Gastrocnemius medialis (tissue), 4 donors: ENCODE data around the gene FAM193B. TPM values are rescaled to one million over a fixed set of nuclear protein-coding genes. Genes with fewer than 3 reads are reported as not detected.
A peak's percentile ranks its signal among the peaks of the same experiment; 100 is the strongest.

ENCODE experiments used
- ATAC-seq, 2 donors: fragments of 150-250 bp; one replicate each; pipeline ENCODE4 v1.9.1; 2016
- DNase-seq, 2 donors: peaks; one replicate each; pipeline ENCODE4 v3.0.0-alpha.2; 2019
- H3K27ac ChIP-seq, 4 donors: fragments of 200-600 bp; sonication (generic); 1 replicate in 1 of 4; 2 replicates in 3 of 4; pipeline ENCODE4 v1.5.1; 2016 to 2018; ENCODE audit warnings: mild to moderate bottlenecking in 2 of 4, moderate library complexity in 1 of 4
- H3K27me3 ChIP-seq, 3 donors: fragments of 200-600 bp; sonication (generic) in 2 of 3; 1 replicate in 1 of 3; 2 replicates in 2 of 3; pipeline versions ENCODE4 v1.5.1 to v1.6.0; 2016 to 2019; ENCODE audit warnings: mild to moderate bottlenecking in 1 of 3, moderate library complexity in 1 of 3
- H3K36me3 ChIP-seq, 2 donors: fragments of 200-600 bp; sonication (generic) in 1 of 2; one replicate each; pipeline ENCODE4 v1.5.1; 2017 to 2018
- H3K4me1 ChIP-seq, 2 donors: fragments of 200-600 bp; sonication (generic) in 1 of 2; one replicate each; pipeline ENCODE4 v1.5.1; 2016 to 2017; ENCODE audit warnings: mild to moderate bottlenecking in 2 of 2
- H3K4me3 ChIP-seq, 4 donors: fragments of 200-600 bp; sonication (generic) in 3 of 4; 1 replicate in 1 of 4; 2 replicates in 3 of 4; pipeline ENCODE4 v1.5.1; 2016 to 2019; ENCODE audit warnings: mild to moderate bottlenecking in 2 of 4
- H3K9me3 ChIP-seq, 3 donors: fragments of 200-600 bp; sonication (generic) in 2 of 3; 1 replicate in 1 of 3; 2 replicates in 2 of 3; pipeline ENCODE4 v1.5.1; 2016 to 2019
- CTCF ChIP-seq, 5 experiments: fragments of 450-650 bp in 3 of 5; fragments of 200-600 bp in 2 of 5; sonication (generic) in 2 of 5; IDR thresholded peaks in 4 of 5; conservative IDR thresholded peaks in 1 of 5; 1 replicate in 4 of 5; 2 replicates in 1 of 5; pipeline ENCODE4 v1.5.1; 2016 to 2019; ENCODE audit warnings: antibody characterized with exemption in 5 of 5, mild to moderate bottlenecking in 3 of 5, moderate library complexity in 3 of 5
- POLR2A ChIP-seq, 2 donors: fragments of 450-650 bp; IDR thresholded peaks; one replicate each; pipeline ENCODE4 v1.6.1; 2017; ENCODE audit warnings: antibody characterized with exemption in 2 of 2, mild to moderate bottlenecking in 2 of 2, moderate library complexity in 2 of 2
- in situ Hi-C, 4 donors: fragments of 200-750 bp; cut with MboI; loops; one replicate each; pipeline versions ENCODE4 v1.15.0 to v1.8.0; 2017; ENCODE audit warnings: low sequenced_read_pairs in 4 of 4
- intact Hi-C: fragments of 100-400 bp; cut with DNase I; formaldehyde crosslinking; loops from one replicate; pipeline ENCODE4 v1.15.1; 2023; ENCODE audit warnings: low total_unique reads
- total RNA-seq, 4 donors: library from RNA; depleted of rRNA; stranded (reverse); fragments of >200 nt; gene quantifications; one replicate each; pipeline versions ENCODE4 v1.1.0 to v1.2.3, GENCODE V29; 2016

FAM193B gene
- total RNA-seq, 4 donors from 2014 or later, result 13.2 to 21.3 (median 16.6) TPM

- Histone ChIP-seq H3K27ac (no peak overlapping the region), H3K4me3 (no peak overlapping the region), H3K4me1 (peaks cover 42% of the 10 kb centered on the region in 2 donors), H3K9me3 (no peaks in the 10 kb centered on the region), H3K27me3 (peaks cover 0 to 4% (median 0%) of the 10 kb centered on the region in 3 donors), H3K36me3 (no peaks in the 10 kb centered on the region)
- in situ Hi-C loops (no loop called here), intact Hi-C loops (no loop called here)
- TF ChIP-seq POLR2A (IDR thresholded peaks at IDR 0.05) (no peak), CTCF (IDR thresholded peaks at IDR 0.05 in 4 of 5, conservative IDR thresholded peaks at IDR 0.05 in 1 of 5) (no peak)
- no peak for DNase-seq
- no peak for ATAC-seq
These were observed 78.6 kb downstream of the FAM193B start for GRCh38 chr5:177475563-177476427.

GRCh38 chr5:177474846-177475562, 79.4 kb downstream of the FAM193B start:
- ATAC-seq (no peak), DNase-seq (no peak)
- no peaks in the 10 kb centered on the region for H3K36me3 ChIP-seq
- peaks cover 0 to 4% (median 0%) of the 10 kb centered on the region in 3 donors for H3K27me3 ChIP-seq
- peak overlapping the region in 3 of 4 donors; percentile 62 to 71 (median 69) for H3K27ac ChIP-seq
- in situ Hi-C loops, result no loop called here
- no peaks in the 10 kb centered on the region for H3K9me3 ChIP-seq
- intact Hi-C loops, result no loop called here
- TF ChIP-seq CTCF (IDR thresholded peaks at IDR 0.05 in 4 of 5, conservative IDR thresholded peaks at IDR 0.05 in 1 of 5) (no peak), POLR2A (IDR thresholded peaks at IDR 0.05) (no peak)
- no peak overlapping the region for H3K4me3 ChIP-seq
- peaks cover 35 to 36% of the 10 kb centered on the region in 2 donors for H3K4me1 ChIP-seq

GRCh38 chr5:177474002-177474476, 80.3 kb downstream of the FAM193B start:
- peaks cover 25 to 27% of the 10 kb centered on the region in 2 donors for H3K4me1 ChIP-seq
- peaks cover 0 to 4% (median 0%) of the 10 kb centered on the region in 3 donors for H3K27me3 ChIP-seq
- no peaks in the 10 kb centered on the region for H3K9me3 ChIP-seq
- intact Hi-C loops (no loop called here), in situ Hi-C loops (no loop called here)
- DNase-seq, result no peak
- peak overlapping the region; percentile 62 to 79 (median 70) for H3K27ac ChIP-seq
- no peaks in the 10 kb centered on the region for H3K36me3 ChIP-seq
- ATAC-seq, result no peak
- H3K4me3 ChIP-seq, result peak overlapping the region in 2 of 4 donors; percentile 62 to 69
- TF ChIP-seq POLR2A (IDR thresholded peaks at IDR 0.05) (no peak), CTCF (IDR thresholded peaks at IDR 0.05 in 4 of 5, conservative IDR thresholded peaks at IDR 0.05 in 1 of 5) (no peak)

- DNase-seq, result no peak
These were observed 80.8 kb downstream of the FAM193B start, which contains the start of gene DBN1 for GRCh38 chr5:177473443-177474001. TSS of gene DBN1 (minus strand) at chr5:177473634. CDS start at chr5:177473521, 113 bp downstream.

More at GRCh38 chr5:177473443-177474001, 80.8 kb downstream of the FAM193B start, which contains the start of gene DBN1:
- ATAC-seq, result peak; percentile 18 to 35
- TF ChIP-seq POLR2A (IDR thresholded peaks at IDR 0.05) (no peak), CTCF (IDR thresholded peaks at IDR 0.05 in 4 of 5, conservative IDR thresholded peaks at IDR 0.05 in 1 of 5) (no peak)
- peaks cover 0 to 4% (median 0%) of the 10 kb centered on the region in 3 donors for H3K27me3 ChIP-seq
- in situ Hi-C loops (no loop called here), intact Hi-C loops (no loop called here)
- peaks cover 20 to 21% of the 10 kb centered on the region in 2 donors for H3K4me1 ChIP-seq
- no peaks in the 10 kb centered on the region for H3K9me3 ChIP-seq
- H3K36me3 ChIP-seq, result no peaks in the 10 kb centered on the region
- peak within 1 kb of the TSS; percentile 62 to 74 (median 69) for H3K4me3 ChIP-seq
- H3K27ac ChIP-seq, result peak within 1 kb of the TSS; percentile 69 to 79 (median 72)
